GM10248 (cell line): ENCODE data around the gene ATG13.
"Not testable (repeated sequence)": the region's sequence is repeated elsewhere in the genome, so short reads cannot be mapped to it uniquely, and the experiment has no call there.

Source experiments
- CTCF ChIA-PET: fragments of 300-600 bp; sonication (Branson Sonifier 250); formaldehyde crosslinking; extraction: SDS; loops from one replicate; lab custom pipeline; 2021; ENCODE audit warnings: antibody characterized with exemption; lab: Yijun Ruan, JAX
- POLR2A ChIA-PET: fragments of 350-650 bp; sonication (Branson Sonifier 250); formaldehyde crosslinking; extraction: SDS; loops from one replicate; lab custom pipeline; 2020; ENCODE audit warnings: antibody characterized with exemption; lab: Yijun Ruan, JAX
- DNase-seq: peaks from one replicate; pipeline ENCODE4 v3.0.0; 2012; ENCODE audit errors: extremely low spot score
- CTCF ChIP-seq: IDR thresholded peaks from 2 replicates; pipeline ENCODE4 v1.5.1; 2012; ENCODE audit warnings: mild to moderate bottlenecking, low read depth; ENCODE audit errors: extremely low read depth, missing control alignments, control extremely low read depth

Gene ATG13

GRCh38 chr11:46617134-46617971 lies at the start of gene ATG13, which contains the start of gene HARBI1:
ATG13 (plus strand) TSS chr11:46617553; CDS start chr11:46644292, 26,739 bp downstream.
HARBI1 (minus strand) TSS chr11:46617227; CDS start chr11:46616237, 990 bp downstream.
- peak; percentile 93 for DNase-seq
- peak; percentile 88 for TF ChIP-seq CTCF
- ChIA-PET CTCF (interaction anchor here (0.8 to 3.6 kb wide), 25 partner anchors 10 to 233 kb away, joined by 3 to 12 read pairs (median 4); partner anchors contain the start of genes AMBRA1, ARHGAP1 and ZNF408), POLR2A (interaction anchor here (0.5 kb wide), 1 partner anchor 26 kb away, joined by 3 read pairs; no protein-coding TSS in a partner anchor)

GRCh38 chr11:46570790-46571398 lies 46.5 kb upstream of the ATG13 start:
- TF ChIP-seq CTCF, result no peak
- DNase-seq, result no peak
- POLR2A ChIA-PET, result interaction anchor here (1.7 kb wide), 1 partner anchor 9 kb away, joined by 6 read pairs; no protein-coding TSS in a partner anchor
- CTCF ChIA-PET, result interaction anchor here (1.5 kb wide), 1 partner anchor 15 kb away, joined by 7 read pairs; no protein-coding TSS in a partner anchor

GRCh38 chr11:46574656-46575055 lies 42.7 kb upstream of the ATG13 start:
- TF ChIP-seq CTCF, result no peak
- no peak for DNase-seq
- CTCF ChIA-PET, result interaction anchor here (0.9 to 1.9 kb wide), 4 partner anchors 10 to 45 kb away, joined by 3 to 5 read pairs (median 3); no protein-coding TSS in a partner anchor
- POLR2A ChIA-PET, result interaction anchor here (0.6 kb wide), 1 partner anchor 304 kb away, joined by 3 read pairs; no protein-coding TSS in a partner anchor

- CTCF ChIA-PET, result no interaction called here
- POLR2A ChIA-PET, result no interaction called here
- no peak for TF ChIP-seq CTCF
Measured at GRCh38 chr11:46577058-46577457, 40.3 kb upstream of the ATG13 start.

GRCh38 chr11:46582588-46582987 lies 34.8 kb upstream of the ATG13 start:
- ChIA-PET CTCF (no interaction called here), POLR2A (no interaction called here)
- DNase-seq, result no peak
- TF ChIP-seq CTCF, result no peak

More at GRCh38 chr11:46577058-46577457, 40.3 kb upstream of the ATG13 start:
- no peak for DNase-seq

- DNase-seq, CTCF ChIA-PET, POLR2A ChIA-PET: not testable (repeated sequence)
Measured at GRCh38 chr11:46583513-46583912, 33.8 kb upstream of the ATG13 start.

GRCh38 chr11:46588131-46588530 lies 29.2 kb upstream of the ATG13 start:
- CTCF ChIA-PET, result no interaction called here
- POLR2A ChIA-PET, result interaction anchor here (0.7 kb wide), 1 partner anchor 169 kb away, joined by 6 read pairs; no protein-coding TSS in a partner anchor
- TF ChIP-seq CTCF, result no peak
- DNase-seq, result no peak
